IgD-negative memory B cell (primary cell): Measurements from ENCODE around the gene PTPN2. TPM values are rescaled to one million over a fixed set of nuclear protein-coding genes. Genes with fewer than 3 reads are reported as not detected.
"Not testable (repeated sequence)": the region's sequence is repeated elsewhere in the genome, so short reads cannot be mapped to it uniquely, and the experiment has no call there.

Source experiments
- H3K27ac Mint-ChIP-seq, 3 donors: one replicate each; pipeline ENCODE4 v1.8.0; 2020 to 2022; ENCODE audit warnings: mild to moderate bottlenecking in 3 of 3, mixed read lengths in 3 of 3, moderate library complexity in 1 of 3
- H3K27me3 Mint-ChIP-seq: one replicate; pipeline ENCODE4 v1.8.0; 2021; ENCODE audit warnings: mixed read lengths
- H3K36me3 Mint-ChIP-seq: one replicate; pipeline ENCODE4 v1.8.0; 2020; ENCODE audit warnings: mild to moderate bottlenecking, mixed read lengths
- H3K4me1 Mint-ChIP-seq, 3 donors: one replicate each; pipeline ENCODE4 v1.8.0; 2020 to 2022; ENCODE audit warnings: mixed read lengths in 3 of 3, mild to moderate bottlenecking in 1 of 3
- H3K4me3 Mint-ChIP-seq, 4 donors: one replicate each; pipeline ENCODE4 v1.8.0; 2020 to 2022; ENCODE audit warnings: mild to moderate bottlenecking in 4 of 4, mixed read lengths in 4 of 4, moderate library complexity in 3 of 4
- H3K9me3 Mint-ChIP-seq, 3 donors: one replicate each; pipeline ENCODE4 v1.8.0; 2020 to 2021; ENCODE audit warnings: mixed read lengths in 3 of 3, mild to moderate bottlenecking in 1 of 3
- polyA plus RNA-seq: library from polyadenylated mRNA; unstranded; fragments of 300-500 nt; fragmentation: Illumina TruSeq; gene quantifications from one replicate; pipeline ENCODE4 v1.2.3, GENCODE V29; 2021

The PTPN2 gene
- polyA plus RNA-seq, 1 donor from 2014 or later: 97.8 TPM

DNA sequence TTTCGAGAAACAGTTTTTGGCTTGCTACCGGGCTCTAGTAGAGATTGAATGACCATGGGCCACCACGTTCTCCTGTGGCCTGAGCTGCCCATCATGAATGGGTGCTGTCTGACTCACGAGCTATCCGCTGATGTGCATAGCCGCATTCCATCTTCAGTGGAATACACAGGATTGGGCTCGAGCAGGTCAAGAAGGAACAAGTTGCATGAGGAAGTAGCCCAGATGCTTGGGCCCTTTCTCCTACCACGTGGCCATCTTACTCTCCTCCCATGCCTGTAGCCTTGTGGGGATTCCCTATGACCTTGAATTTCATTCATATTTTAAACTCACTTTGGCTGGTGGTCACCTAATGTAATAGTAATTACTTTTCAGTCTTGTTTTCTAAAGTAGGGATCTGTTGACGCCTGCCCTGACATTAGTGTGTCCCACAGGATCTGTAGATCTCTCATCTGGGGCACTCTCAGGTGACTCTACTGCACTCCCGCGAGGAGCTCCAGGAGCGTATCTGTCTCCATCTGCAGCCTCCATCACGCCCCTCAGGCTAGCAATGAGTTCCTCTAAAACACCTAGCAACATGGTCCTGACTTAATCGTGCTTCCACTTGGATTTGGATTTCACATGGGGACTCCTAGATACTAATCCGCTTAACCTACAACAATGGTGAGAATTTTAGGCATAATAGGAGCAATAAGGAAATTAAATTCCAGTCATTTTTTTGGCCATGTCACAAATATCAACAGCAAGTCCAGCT, 113.4 kb downstream of the PTPN2 start:
- H3K27ac Mint-ChIP-seq: no peak overlapping the region
- peaks cover 1% of the 10 kb centered on the region for H3K27me3 Mint-ChIP-seq
- no peaks in the 10 kb centered on the region for H3K9me3 Mint-ChIP-seq
- H3K36me3 Mint-ChIP-seq: no peaks in the 10 kb centered on the region
- no peak overlapping the region for H3K4me3 Mint-ChIP-seq
- no peaks in the 10 kb centered on the region for H3K4me1 Mint-ChIP-seq

DNA sequence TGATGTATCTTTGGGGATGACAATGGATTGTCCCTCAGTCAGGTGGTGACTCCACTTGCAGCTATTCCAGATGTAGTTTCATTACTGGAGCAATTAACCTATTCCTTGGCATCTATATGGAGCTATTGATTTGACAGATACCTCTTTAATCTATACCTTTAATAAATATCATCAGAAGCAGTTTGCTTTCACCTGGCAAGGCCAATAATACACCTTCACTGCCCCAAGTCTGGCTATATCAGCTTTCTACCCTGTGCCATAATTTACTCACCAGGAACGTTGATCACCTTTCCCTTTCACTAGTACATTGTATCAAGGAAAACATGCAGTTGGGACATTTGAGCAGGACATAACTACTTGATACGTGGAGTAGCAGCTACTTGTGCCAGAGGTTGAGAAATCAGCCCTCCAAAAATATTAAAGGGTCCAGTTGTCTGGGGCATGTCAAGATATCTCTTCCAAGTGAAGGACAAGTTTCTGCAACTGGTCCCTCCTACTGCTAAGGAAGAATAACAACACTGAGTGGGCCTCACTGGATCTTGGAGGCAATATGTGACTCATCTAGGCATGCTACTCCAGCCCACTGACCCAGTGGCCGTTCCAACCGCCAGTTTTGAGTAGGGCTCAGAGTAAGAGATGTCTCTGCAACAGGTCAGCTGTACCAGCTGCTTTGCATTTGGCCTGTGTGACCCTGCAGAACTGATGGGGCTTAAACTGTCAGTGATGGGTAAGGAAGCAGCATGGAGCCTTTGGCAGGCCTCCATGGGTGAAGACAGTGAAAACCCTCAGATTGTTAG, 114.2 kb downstream of the PTPN2 start:
- H3K9me3 Mint-ChIP-seq: no peaks in the 10 kb centered on the region
- no peak overlapping the region for H3K27ac Mint-ChIP-seq
- H3K4me3 Mint-ChIP-seq: peak overlapping the region in 1 of 4 donors; percentile 15
- H3K27me3 Mint-ChIP-seq: peaks cover 1% of the 10 kb centered on the region
- H3K36me3 Mint-ChIP-seq: no peaks in the 10 kb centered on the region
- no peaks in the 10 kb centered on the region for H3K4me1 Mint-ChIP-seq

DNA sequence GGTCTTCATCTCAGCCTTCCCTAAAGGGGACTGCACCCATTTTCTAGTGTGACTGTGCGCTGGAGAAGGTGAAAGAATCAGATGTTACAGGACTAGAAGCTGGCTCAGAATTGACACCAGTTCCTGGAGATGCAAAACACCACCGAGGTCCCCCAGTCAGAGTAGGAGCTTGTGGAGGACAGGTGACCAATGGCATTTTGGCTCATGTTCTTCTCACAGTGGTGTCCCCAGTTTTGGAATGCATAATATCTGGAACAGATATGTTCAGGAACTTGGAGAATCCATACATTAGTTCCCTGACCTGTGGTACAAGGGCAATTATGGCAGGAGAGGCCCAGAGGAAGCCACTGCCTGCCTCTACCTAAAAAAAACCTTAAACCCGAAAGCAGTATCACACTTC, 114.9 kb downstream of the PTPN2 start:
- H3K27me3 Mint-ChIP-seq: peaks cover 1% of the 10 kb centered on the region
- H3K4me1 Mint-ChIP-seq: no peaks in the 10 kb centered on the region
- H3K36me3 Mint-ChIP-seq: no peaks in the 10 kb centered on the region
- no peaks in the 10 kb centered on the region for H3K9me3 Mint-ChIP-seq
- H3K27ac Mint-ChIP-seq: peak overlapping the region in 1 of 3 donors; percentile 33
- H3K4me3 Mint-ChIP-seq: no peak overlapping the region

DNA sequence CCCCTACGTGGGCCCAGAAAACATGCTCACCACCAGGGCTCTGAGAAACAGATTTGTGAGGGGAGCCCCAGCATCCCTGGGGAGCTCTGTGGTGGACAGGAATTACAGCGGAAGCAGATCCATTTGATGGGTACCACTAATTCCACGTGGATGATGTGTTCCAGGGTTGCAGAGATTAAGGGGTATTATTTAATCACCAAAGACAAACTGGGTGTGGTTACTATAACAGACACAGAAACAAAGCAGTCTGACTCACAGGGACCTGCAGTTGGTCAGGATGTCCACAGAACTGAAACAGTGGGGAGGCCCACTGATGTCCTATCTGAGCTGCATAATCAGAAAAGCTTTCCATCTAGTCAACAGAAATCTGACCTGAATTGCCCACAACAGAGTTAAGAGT, 115.4 kb downstream of the PTPN2 start:
- Mint-ChIP-seq H3K36me3 (no peaks in the 10 kb centered on the region), H3K27ac (peak overlapping the region in 1 of 3 donors; percentile 33), H3K4me3 (no peak overlapping the region), H3K9me3 (no peaks in the 10 kb centered on the region), H3K27me3 (peaks cover 1% of the 10 kb centered on the region), H3K4me1 (no peaks in the 10 kb centered on the region)

DNA sequence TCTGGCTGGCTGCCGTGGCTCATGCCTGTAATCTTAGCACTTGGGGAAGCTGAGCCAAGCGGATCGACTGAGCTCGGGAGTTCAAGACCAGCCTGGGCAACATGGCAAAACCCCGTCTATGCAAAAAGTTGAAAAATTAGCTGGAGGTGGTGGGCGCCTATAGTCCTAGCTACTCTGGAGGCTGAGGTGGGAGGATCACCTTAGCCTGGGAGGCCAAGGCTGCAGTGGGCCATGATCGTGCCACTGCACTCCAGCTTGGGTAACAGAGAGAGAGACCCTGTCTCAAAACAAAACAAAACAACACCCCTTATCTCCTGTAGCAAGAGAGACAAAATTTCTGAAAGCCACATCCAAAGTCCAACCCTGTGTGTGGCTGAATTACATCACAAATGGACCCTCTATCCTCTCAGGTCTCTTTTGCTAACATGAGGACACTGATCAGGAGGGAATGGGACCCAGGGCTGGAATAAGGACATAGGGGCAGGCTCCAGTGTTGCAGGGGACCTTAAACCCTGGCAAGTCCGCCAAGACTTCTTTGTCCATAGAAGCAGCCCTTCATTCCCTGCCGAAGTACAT, 116.4 kb downstream of the PTPN2 start:
- Mint-ChIP-seq H3K4me3 (no peak overlapping the region), H3K27me3 (peaks cover 1% of the 10 kb centered on the region), H3K4me1 (no peaks in the 10 kb centered on the region), H3K27ac (no peak overlapping the region), H3K36me3 (no peaks in the 10 kb centered on the region), H3K9me3 (no peaks in the 10 kb centered on the region)

DNA sequence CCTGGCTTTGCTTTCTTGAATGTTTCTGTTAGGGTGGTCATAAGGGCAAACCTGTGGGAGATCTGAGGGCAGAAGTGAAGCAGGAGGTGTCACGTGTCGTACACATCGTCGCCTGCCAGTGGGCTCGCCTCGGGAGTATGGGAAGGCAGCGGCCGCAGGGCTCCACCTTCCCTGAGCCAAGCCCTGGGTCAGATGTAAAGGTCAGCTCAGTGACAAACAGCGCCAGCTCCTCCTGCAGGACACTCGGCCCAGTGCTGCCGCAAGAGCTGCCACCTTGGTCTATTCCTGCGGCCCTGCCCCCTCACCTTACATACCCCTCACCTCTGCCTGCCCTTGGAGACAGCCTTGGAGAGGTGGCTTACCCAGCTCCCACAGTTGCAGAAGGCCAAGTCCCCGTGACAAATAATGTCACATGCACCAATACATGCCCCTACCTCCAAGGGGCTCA, 117.0 kb downstream of the PTPN2 start:
- H3K4me3 Mint-ChIP-seq: no peak overlapping the region
- H3K36me3 Mint-ChIP-seq: no peaks in the 10 kb centered on the region
- no peaks in the 10 kb centered on the region for H3K4me1 Mint-ChIP-seq
- peaks cover 1% of the 10 kb centered on the region for H3K27me3 Mint-ChIP-seq
- H3K27ac Mint-ChIP-seq: no peak overlapping the region
- H3K9me3 Mint-ChIP-seq: no peaks in the 10 kb centered on the region

DNA sequence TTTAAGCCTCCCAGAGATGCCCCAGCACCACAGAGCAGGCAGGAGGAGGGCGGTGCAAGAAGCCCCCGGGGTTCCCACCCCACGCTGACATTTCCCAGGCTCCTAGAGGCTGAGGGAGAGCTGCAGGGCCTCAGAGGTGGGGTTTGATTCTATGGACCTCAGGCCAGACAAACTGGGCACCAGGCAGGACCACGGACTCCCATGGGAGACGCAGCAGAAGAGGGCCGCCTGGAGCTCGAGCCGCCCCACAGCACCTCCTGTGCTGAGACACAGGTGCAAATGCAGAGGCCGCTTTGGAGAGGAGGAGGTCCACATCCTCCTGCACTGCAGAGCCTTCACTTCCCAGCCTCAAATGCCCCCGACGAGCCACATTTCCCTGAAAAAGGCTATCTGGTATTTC, 118.5 kb downstream of the PTPN2 start:
- no peak overlapping the region for H3K27ac Mint-ChIP-seq
- peaks cover 1% of the 10 kb centered on the region for H3K27me3 Mint-ChIP-seq
- no peaks in the 10 kb centered on the region for H3K9me3 Mint-ChIP-seq
- H3K4me3 Mint-ChIP-seq: no peak overlapping the region
- no peaks in the 10 kb centered on the region for H3K36me3 Mint-ChIP-seq
- no peaks in the 10 kb centered on the region for H3K4me1 Mint-ChIP-seq

DNA sequence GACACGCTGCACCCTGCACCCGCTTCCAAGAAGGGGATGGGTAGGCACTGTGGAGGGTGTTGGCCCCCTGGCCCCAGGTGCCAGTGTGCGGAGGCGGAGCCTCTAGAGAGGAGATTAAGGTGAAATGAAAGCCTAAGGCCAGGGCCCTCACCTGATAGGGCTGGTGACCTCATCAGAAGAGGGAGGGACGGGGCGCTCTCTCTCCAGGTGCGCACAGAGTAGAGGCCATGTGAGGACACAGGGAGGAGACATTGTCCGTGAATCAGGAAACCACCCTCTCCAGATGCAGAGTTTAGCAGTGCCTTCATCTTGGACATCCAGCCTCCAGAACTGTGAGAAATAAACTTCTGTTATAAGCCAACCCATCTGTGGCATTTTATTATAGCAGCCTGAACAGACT, 118.9 kb downstream of the PTPN2 start:
- H3K9me3 Mint-ChIP-seq: no peaks in the 10 kb centered on the region
- H3K36me3 Mint-ChIP-seq: no peaks in the 10 kb centered on the region
- H3K27ac Mint-ChIP-seq: no peak overlapping the region
- H3K27me3 Mint-ChIP-seq: peaks cover 1% of the 10 kb centered on the region
- no peaks in the 10 kb centered on the region for H3K4me1 Mint-ChIP-seq
- no peak overlapping the region for H3K4me3 Mint-ChIP-seq

DNA sequence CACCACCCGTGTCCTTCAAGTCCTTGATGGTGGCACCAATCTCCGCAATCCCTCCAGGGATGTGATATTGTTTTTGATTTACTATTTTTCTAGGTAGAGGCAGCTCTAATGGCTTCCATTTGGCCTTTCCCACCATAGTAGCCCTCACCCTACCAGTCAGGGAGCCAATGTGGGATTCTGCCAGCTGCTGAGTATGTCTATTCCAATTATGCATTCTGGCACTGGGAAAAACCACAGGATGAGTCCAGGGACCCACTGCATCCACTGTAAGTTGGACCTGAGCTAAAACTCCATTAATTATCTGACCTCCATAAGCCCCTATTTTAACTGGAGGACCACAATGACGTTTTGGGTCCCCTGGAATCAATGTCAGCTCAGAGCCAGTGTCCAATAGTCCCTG, 125.5 kb downstream of the PTPN2 start:
- not testable (repeated sequence) for H3K36me3 Mint-ChIP-seq, H3K9me3 Mint-ChIP-seq, H3K27ac Mint-ChIP-seq, H3K4me3 Mint-ChIP-seq, H3K4me1 Mint-ChIP-seq, H3K27me3 Mint-ChIP-seq

DNA sequence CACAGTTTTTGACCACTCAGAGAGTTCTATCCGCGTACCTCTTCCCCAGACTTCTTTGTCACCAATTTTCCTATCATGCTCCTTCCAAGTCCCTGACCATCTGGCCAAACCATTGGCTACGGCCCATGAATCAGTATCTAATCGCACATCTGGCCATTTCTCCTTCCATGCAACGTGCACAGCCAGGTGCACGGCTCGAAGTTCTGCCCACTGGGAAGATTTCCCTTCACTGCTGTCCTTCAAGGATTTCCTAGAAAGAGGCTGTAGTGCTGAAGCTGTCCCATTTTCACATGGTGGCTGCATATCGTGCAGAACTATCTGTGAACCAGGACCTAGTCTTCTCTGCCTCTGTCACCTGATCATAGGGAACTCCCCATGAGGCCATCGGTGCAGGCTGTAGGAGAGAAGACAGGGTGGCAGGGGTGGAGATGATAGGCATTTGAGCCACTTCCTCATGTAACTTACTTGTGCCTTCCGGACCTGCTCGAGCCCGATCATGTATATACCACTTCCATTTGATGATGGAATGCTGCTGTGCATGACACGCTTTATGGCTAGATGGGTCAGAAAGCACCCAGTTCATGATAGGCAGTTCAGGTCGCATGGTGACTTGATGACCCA, 127.3 kb downstream of the PTPN2 start:
- H3K36me3 Mint-ChIP-seq, H3K4me1 Mint-ChIP-seq, H3K27ac Mint-ChIP-seq, H3K27me3 Mint-ChIP-seq, H3K9me3 Mint-ChIP-seq: not testable (repeated sequence)
- peak overlapping the region in 1 of 4 donors; percentile 44 for H3K4me3 Mint-ChIP-seq

DNA sequence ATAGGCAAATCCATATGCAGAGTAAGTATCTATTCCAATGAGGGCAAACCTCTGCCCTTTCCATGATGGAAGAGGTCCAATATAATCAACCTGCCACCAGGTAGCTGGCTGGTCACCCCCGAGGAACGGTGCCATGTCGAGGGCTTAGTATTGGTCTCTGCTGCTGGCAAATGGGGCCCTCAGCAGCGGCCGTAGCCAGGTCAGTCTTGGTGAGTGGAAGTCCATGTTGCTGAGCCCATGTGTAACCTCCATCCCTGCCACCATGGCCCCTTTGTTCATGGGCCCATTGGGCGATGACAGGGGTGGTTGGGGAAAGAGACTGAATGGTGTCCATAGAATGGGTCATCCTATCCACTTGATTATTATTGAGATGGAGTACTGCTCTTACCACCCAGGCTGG, 128.4 kb downstream of the PTPN2 start:
- H3K27ac Mint-ChIP-seq, H3K4me3 Mint-ChIP-seq, H3K27me3 Mint-ChIP-seq, H3K9me3 Mint-ChIP-seq, H3K36me3 Mint-ChIP-seq, H3K4me1 Mint-ChIP-seq: not testable (repeated sequence)

DNA sequence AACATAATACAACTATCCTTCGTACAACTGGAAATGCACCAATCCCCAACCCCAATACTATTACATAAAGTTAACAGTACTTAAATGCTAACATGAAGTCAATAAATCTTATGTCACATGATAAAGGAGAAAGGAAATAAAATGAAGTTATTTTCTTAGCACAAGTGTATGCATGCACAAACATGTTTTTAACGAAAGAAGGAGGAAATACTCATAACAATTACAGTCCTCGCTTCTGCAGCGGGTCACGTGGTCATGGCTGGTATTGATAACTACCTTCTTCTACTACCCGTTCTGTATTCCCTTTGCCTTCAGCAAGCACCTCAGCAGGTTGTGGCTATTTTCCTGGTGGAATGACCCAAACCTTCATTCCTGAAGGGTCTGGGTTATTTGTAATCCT, 129.5 kb downstream of the PTPN2 start:
- H3K36me3 Mint-ChIP-seq: peaks cover 2% of the 10 kb centered on the region
- peaks cover 9 to 10% (median 10%) of the 10 kb centered on the region in 3 donors for H3K4me1 Mint-ChIP-seq
- H3K27me3 Mint-ChIP-seq: peaks cover 20% of the 10 kb centered on the region
- no peak overlapping the region for H3K4me3 Mint-ChIP-seq
- H3K9me3 Mint-ChIP-seq: no peaks in the 10 kb centered on the region
- no peak overlapping the region for H3K27ac Mint-ChIP-seq

DNA sequence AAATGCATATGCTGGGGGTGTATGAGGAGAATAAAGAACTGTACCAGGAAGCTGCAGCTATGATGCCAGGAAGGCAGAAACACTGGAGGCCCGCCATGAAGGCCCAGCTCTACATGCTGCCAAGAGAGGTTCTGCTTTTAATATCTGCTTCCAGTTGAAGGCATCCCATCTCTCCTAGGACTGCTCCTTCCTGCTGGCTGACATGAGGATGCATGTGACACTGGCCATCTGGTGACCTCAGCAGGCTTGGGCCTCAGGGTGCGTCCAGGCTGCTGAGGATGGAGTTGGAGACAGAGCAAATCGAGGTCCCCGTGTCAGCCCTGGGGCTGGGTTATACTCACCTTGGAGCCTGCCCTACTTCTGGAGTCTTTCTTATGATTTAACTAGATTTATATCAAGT, 132.1 kb downstream of the PTPN2 start:
- Mint-ChIP-seq H3K27ac (no peak overlapping the region), H3K4me3 (no peak overlapping the region), H3K9me3 (no peaks in the 10 kb centered on the region), H3K4me1 (peaks cover 10 to 17% (median 15%) of the 10 kb centered on the region in 3 donors), H3K36me3 (peaks cover 2% of the 10 kb centered on the region), H3K27me3 (peaks cover 29% of the 10 kb centered on the region)

DNA sequence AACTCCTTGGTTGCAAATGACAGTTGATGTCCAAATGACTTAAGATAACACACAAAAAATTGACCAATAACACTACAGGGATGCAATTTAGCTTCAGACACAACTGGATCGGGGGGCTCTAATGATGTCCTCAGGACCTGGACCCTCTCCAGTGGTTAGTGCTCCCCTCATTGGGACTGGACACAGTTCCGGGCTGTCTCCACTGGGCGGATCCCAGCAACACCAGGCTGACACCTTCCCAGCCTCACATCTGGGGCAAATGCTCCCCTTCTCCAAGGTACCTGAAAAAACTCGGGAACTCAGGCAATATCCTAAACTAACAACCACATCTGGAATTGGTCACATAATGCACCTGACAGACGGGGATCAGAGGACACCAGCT, 132.5 kb downstream of the PTPN2 start:
- Mint-ChIP-seq H3K27ac (no peak overlapping the region), H3K36me3 (peaks cover 2% of the 10 kb centered on the region), H3K27me3 (peaks cover 28% of the 10 kb centered on the region), H3K4me1 (peaks cover 10 to 15% (median 15%) of the 10 kb centered on the region in 3 donors), H3K9me3 (no peaks in the 10 kb centered on the region), H3K4me3 (no peak overlapping the region)
